ENCODE results near the gene CIDEB.

Gene CIDEB

DNA sequence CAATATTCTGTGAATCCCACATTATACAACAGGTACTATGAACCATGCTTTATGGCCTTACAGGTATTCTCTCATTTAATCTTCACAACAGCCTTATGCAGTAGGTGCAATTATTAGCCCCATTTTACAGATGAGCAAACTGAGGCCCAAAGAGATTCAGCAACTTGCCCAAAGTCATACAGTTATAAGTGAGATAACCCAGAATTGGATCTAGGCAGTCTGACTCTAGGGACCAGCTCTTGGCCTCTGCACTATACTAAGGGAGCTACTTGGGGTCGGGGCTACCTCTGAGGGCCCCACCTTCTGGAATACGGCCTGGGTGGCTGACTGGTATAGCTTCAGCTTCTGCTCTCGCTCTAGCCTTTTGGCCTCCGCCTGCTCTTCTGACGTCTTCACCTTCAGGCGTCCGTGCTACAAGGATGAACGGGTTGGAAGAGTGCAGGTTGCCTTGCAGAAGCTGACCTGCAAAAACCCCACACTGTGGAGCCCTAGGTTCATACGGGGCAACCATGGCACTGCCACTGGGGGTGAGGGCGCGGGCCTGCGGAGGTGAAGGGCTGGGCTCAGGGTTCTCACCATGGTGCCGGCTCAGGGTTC lies 37.1 kb downstream of the CIDEB start:
- in situ Hi-C loops (cut with MboI; ENCODE audit: low sequenced_read_pairs): no loop called here

DNA sequence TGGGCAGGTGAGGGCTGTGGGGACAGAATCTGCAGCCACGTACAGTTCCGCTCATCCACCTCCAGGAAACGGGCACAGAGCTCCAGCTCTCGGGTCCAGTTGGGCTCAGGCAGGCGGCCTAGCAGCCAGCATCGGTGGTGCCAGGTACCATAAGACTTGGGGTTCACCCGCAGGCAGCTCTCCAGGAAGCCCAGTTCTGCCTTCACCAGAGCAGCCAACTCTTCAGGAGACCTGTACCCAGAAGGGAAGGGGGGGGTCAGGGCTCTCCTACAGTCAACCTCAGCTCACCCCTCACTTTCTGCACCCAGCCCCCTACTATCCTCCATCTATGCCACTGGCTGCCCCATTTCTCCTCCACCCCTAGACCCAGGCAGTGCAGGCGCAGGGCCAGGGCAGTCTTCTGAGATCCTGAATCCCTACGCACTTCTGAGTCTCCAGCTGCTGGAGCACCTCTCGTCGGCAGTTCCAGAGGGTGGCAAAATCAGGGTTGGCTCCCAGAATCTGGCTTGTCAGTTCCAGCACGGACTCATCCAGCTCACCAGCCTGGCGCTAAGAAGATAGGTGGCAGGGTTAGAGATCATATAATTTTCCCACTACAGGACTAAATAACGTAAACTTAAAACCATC lies 37.8 kb downstream of the CIDEB start:
- in situ Hi-C loops (cut with MboI; ENCODE audit: low sequenced_read_pairs): no loop called here

DNA sequence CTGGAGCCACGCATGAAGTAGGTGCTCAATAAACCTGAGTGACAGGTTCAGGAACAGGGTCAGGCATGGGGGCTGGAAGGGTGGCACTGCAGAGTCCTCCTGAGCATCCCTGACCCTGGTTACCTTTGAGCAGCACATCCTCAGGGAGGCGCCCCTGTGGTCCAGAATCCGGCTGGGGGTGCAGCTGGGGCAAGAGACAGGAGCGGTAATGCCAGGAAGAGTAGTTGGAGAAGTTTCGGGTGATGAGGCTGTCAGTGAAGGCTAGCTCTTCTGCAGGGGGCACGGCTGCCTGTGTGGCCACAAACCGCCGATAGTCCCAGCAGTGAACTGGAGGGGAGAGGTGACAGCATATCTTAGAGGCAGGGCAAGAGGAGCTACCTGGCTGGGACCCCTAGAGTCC lies 38.4 kb downstream of the CIDEB start:
- in situ Hi-C loops (cut with MboI; ENCODE audit: low sequenced_read_pairs): no loop called here

DNA sequence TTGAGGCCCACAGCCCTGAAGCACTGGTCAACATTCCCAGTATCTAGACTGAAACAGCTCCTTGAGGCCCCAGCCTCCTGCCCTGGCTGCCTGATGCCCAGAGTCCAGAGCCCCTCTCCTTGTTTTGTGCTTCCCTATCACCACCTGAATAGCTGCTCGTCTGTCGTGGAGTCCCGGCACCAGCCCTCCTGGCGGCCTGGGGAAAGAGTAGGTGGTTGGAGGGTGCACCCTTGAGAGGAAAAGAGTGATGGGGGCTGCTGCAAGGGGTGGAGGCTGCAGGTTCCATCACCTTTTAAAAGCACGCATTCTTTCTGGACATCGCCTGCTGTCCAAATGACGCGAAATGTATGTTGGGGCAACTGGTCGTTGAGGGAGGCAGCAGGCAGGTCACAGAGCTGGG lies 39.6 kb downstream of the CIDEB start:
- in situ Hi-C loops (cut with MboI; ENCODE audit: low sequenced_read_pairs): no loop called here

GRCh38 chr14:24267516-24267915 lies 40.3 kb downstream of the CIDEB start:
- in situ Hi-C loops (cut with MboI; ENCODE audit: low sequenced_read_pairs): no loop called here

DNA sequence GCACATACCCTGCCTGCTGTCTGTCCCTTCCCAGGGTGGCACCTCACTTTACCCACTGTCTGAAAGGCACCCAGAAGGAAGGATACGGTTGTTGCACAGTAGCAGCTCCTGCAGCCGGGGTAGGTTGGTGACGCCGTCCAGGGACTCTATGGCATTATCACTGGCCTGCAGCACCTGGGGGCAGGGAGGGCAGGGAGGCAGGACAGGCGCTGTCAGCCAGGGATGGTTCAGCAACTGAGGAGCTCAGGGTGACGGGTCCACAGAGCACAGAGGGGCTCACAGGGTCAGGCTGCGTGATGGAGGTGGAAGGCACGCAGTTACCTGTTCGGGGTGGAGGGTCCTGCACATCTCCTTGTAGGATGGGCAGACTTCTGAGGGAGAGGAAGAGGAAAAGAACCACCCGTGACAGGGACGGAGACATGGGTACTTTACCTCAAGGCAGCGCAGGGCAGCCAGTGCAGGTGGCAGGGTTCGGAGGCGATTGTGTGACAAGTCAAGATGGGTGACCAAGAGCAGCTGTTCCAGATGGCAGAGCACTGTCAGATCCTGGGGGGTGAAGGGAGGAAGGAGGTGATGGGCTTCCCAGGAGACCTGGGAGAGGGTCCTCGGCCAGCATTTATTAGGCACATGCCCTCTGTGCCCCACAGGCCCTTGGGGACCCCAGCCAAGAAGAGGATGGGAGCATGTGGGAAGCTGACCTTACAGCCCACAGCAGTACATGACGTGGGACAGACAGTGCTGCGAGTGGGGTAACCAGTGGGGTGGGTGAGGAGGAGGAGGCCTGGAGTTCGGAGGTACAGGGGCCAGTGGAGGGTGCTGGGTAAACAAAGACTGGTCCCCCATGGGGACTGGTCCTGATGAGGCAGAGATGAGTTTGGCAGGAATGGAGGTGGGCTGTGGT lies 41.2 kb downstream of the CIDEB start:
- in situ Hi-C loops (cut with MboI; ENCODE audit: low sequenced_read_pairs): no loop called here

DNA sequence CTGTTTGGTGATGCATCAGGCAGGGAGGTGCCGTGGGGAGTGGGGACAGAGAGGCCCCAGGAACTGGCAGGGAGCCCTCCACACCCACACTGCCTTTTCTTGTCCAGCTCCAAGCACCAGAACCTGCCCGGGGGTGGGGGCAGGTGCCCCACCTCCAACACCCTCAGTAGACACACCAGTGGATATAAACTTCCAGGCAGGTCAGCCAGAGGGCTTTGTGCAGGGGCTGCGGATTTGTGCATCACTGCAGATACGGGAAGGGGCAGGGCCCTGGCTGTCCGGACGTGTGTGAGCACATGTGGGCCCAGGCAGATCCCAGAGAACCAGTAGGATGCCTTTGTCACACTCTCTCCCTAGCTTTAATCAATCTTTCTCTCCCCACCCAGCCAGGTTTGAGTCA lies 43.5 kb downstream of the CIDEB start:
- in situ Hi-C loops (cut with MboI; ENCODE audit: low sequenced_read_pairs): no loop called here

DNA sequence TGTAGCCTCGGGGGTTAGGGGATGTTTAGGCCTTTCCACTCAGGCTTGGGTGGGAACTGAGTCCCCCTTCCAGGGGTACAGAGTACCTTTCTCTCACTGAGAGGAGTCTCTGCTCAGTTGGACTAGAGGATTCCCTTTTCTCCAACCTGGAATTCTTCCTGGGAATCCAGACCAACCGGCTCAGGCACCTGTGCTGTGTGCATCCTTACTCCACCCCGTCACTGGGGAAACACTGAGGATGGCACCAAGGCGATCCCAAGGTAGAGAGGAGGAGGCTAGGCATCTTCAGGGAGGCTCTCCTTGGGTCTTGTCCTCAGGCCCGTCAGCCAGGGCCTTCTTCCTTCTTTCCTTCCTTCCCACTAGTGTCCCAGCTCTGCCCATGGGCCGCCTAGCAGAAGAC lies 43.9 kb downstream of the CIDEB start:
- in situ Hi-C loops (cut with MboI; ENCODE audit: low sequenced_read_pairs): no loop called here

DNA sequence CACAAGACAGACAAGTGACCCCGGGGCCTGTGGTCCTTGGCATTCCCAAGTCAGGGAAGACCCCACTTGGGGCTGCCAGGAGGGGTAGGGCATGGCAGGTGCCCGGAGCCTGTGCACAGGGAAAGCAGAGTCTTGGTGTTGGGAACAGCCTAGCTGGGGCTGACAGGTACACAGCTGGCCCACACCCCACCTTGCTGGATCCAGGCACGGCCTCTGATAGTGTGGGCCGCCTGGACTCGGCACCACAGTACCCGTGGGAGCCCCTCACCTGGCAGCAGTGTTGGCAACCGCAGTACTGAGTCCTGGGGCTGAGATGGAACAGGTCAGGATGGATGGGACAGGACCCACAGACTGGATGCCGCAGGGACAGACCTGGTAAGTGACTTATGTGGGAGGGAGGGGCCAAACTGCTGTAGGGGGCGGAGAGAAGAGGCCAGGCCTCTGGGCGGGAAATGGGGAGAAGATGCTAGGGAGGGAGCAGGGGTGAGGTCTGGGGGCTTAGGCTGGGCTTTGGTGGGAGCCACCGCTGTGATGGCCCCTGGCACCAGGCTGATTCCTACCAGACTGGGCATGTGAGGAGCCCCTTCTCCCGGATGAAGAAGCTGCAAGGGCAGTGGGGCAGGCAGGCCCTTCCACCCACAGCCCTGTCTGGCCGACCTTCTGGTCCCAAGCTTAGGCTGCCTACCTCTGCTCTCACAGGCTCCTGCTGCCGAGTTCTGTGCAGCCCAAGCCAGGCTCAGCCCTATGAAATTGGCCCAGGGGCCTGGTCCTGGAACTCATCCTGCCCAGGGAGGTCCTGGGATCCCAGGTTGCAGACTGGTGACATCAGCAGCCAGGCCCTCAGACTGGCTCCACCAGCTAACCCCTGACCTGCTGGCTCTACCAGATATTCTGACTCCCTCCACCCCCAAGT lies 44.7 kb downstream of the CIDEB start, which contains the start of gene TGM1:
TSS of gene TGM1 (minus strand) at position 357 of the 913 bp plus-strand sequence. CDS start 825 bp downstream, outside the sequence.
- in situ Hi-C loops (cut with MboI; ENCODE audit: low sequenced_read_pairs): no loop called here

DNA sequence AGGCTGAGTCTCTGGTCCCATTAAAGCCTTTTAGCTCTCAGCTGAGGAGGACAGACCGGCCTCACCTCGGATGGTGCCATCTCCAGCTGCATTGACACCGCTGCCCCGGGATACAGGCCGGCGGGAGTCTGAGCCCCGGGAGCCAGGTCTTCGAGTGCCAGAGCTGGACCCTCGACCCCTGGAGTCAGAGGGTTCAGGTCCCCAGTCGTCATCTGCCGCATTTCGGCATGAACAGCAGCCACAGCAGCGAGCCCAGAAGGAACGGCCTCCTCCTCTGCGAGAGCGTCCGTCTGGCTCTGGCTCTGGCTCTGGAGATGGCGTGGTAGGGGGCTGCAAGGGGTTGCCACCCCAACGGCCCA lies 45.8 kb downstream of the CIDEB start:
- in situ Hi-C loops (cut with MboI; ENCODE audit: low sequenced_read_pairs): no loop called here

- in situ Hi-C loops (cut with MboI; ENCODE audit: low sequenced_read_pairs): no loop called here
These were observed 46.4 kb downstream of the CIDEB start for GRCh38 chr14:24261256-24261968.

DNA sequence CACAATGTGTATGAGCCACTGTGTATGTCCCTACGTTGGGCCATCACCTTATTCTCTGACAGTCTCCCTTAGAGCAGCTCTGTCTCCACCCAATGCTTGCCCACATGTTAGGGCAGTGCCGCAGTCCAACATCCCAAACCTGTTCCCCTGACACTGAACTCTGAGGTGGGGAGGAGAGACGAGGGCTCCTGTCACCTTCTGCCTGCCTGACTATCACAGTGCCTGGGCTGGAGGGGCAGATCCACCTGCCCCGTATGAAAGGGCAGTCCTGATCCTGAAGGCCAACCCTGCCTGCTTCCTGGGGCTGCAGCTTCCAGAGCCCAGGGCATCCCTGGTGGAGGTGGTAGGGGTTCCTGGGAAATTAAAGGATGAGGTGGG lies 47.0 kb downstream of the CIDEB start:
- in situ Hi-C loops (cut with MboI; ENCODE audit: low sequenced_read_pairs): no loop called here

DNA sequence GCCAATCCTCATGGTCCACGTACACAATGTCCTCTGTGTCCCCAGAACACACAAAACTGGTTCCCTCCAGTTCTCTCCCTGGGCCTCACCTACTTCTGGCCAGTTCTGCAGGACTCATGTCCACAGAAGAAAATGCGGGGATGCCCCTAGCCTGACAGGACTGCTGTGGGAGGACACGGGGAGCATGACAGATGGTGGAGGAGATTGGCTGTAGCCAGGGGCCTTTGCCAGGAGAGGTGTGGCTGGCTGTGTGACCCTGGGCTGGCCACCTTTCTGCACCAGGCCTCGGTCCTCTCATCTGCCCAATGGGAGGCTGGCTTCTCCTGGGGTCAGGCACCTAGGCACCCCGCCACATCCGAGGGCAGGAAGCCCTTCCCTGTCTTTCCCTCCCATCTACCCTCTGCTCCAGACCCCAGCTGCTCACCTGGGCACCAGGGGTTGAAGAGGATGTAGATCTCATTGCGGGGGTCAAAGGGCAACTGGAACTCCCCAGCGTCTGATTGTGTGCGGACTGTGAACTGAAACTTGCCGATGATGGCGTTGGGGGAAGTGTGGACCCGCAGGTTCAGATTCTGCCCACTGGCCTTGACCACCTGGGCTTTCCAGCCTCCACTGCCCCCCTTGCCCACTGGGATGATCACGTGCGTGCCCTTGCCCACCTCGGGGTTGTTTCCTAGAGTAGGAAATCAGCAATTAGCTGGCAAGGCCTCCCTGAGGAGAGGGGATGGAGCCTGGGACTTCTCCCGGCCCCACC lies 47.6 kb downstream of the CIDEB start:
- in situ Hi-C loops (cut with MboI; ENCODE audit: low sequenced_read_pairs): no loop called here

DNA sequence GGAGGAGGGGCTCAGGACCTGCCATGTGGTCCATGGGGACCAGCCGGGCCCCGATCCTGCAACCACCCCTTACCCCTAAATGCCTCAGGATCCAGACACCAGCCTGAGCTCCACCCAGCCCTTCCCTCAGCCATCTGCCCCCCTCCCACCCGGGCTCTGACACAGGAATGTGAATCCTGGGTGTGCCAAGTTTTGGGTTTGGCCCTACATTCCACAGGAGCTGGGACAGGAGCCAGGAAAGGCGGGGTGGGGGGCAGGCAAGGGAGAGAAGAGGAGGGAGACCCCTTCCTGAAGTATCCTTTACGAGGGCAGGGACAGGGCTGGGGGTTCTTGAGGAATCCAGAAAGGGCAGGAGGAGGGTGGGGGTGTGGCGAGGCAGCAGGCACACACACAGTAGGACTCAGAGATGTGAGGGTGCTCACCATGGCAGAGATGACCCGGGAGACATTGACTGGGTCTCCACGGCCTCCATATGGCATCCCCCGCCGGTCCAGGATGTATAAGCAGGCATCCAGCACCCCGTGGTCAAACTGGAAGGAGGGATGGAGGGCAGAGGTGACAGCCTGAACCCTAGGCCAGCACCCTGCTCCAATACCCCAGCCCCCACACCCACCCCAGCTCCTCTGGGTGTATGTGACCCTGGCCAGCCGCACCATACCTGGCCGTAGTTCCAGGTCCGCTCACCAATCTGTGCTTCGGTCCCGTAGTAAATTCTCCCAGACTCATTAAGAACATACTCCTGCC lies 48.3 kb downstream of the CIDEB start:
- in situ Hi-C loops (cut with MboI; ENCODE audit: low sequenced_read_pairs): no loop called here

DNA sequence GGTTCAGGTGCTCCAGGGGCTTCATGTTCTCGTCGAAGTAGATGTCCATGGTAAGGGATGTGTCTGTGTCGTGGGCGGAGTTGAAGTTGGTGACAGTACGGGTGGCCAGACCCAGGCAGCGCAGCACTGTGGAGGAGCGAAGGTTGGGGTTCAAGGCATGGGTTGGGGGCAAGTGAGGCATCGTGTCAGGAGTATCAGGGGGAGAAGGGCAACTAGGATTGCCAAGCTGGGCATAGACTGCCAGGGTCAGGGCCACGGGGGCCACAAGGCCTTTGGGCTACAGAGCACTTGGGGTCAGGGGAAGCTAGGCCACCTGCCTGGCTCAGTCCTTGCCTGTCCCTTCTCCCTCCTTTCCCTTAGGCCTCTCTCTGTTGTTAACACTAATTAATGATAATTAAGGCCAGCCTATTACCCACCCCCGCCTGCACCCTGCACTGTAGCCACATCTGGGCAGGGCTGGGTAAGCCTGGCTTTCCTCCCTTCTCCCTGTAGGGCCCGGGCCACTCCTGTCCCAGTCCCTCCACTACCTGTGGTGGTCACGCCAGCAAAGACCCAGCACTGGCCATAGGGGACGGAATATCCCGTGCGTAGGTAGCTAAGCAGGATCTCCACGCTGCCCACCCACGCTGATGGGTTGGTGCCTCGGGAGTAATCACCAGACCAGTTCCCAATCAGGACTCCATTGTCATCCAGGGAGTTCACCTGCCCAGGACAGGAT lies 49.1 kb downstream of the CIDEB start:
- in situ Hi-C loops (cut with MboI; ENCODE audit: low sequenced_read_pairs): no loop called here

GRCh38 chr14:24258119-24258518 lies 49.7 kb downstream of the CIDEB start:
- in situ Hi-C loops (cut with MboI; ENCODE audit: low sequenced_read_pairs): no loop called here

GRCh38 chr14:24256960-24257359 lies 50.8 kb downstream of the CIDEB start:
- in situ Hi-C loops (cut with MboI; ENCODE audit: low sequenced_read_pairs): no loop called here
